KMS-11 (cell line): ENCODE data around the gene CFAP410.

ENCODE experiments used
- H2AFZ ChIP-seq: fragments of 200-600 bp; sonication (generic); 2 replicates; pipeline ENCODE4 v1.6.1; 2016; ENCODE audit warnings: antibody characterized with exemption, mixed run types, low read depth
- H3K27ac ChIP-seq: fragments of 200-600 bp; sonication (generic); 2 replicates; pipeline ENCODE4 v1.6.1; 2016; ENCODE audit warnings: mild to moderate bottlenecking, mixed run types
- H3K27me3 ChIP-seq: fragments of 200-600 bp; sonication (generic); 2 replicates; pipeline ENCODE4 v1.6.1; 2017; ENCODE audit warnings: mild to moderate bottlenecking, low read depth, mixed run types, moderate library complexity; ENCODE audit not compliant: insufficient read depth
- H3K36me3 ChIP-seq: fragments of 200-600 bp; sonication (generic); 2 replicates; pipeline ENCODE4 v1.6.1; 2017; ENCODE audit warnings: mild to moderate bottlenecking, mixed run types; ENCODE audit not compliant: insufficient read depth
- H3K4me1 ChIP-seq: fragments of 200-600 bp; sonication (generic); 2 replicates; pipeline ENCODE4 v1.6.1; 2016; ENCODE audit warnings: mild to moderate bottlenecking, low read depth, mixed run types; ENCODE audit not compliant: poor library complexity, severe bottlenecking
- H3K4me2 ChIP-seq: fragments of 200-600 bp; sonication (generic); 2 replicates; pipeline ENCODE4 v1.7.0; 2016; ENCODE audit warnings: mild to moderate bottlenecking, mixed run types
- H3K4me3 ChIP-seq: fragments of 200-600 bp; sonication (generic); IDR thresholded peaks from 2 replicates; pipeline ENCODE4 v1.6.1; 2017; ENCODE audit warnings: low read depth, low read length, mixed read lengths; ENCODE audit not compliant: insufficient read depth
- H3K79me2 ChIP-seq: fragments of 200-600 bp; sonication (generic); 2 replicates; pipeline ENCODE4 v1.6.1; 2016; ENCODE audit warnings: low read depth, mixed run types; ENCODE audit not compliant: insufficient read depth
- H3K9ac ChIP-seq: fragments of 200-600 bp; sonication (generic); 2 replicates; pipeline ENCODE4 v1.6.1; 2016; ENCODE audit warnings: mild to moderate bottlenecking, mixed run types
- H4K20me1 ChIP-seq: fragments of 200-600 bp; sonication (generic); 2 replicates; pipeline ENCODE4 v1.6.1; 2016; ENCODE audit warnings: mild to moderate bottlenecking, mixed run types; ENCODE audit not compliant: insufficient read depth
- CTCF ChIP-seq: fragments of 200-600 bp; sonication (generic); conservative IDR thresholded peaks from 2 replicates; pipeline ENCODE4 v1.6.1; 2017; ENCODE audit warnings: low read depth, mild to moderate bottlenecking, antibody characterized with exemption, low read length, moderate library complexity, mixed read lengths

Gene CFAP410

DNA sequence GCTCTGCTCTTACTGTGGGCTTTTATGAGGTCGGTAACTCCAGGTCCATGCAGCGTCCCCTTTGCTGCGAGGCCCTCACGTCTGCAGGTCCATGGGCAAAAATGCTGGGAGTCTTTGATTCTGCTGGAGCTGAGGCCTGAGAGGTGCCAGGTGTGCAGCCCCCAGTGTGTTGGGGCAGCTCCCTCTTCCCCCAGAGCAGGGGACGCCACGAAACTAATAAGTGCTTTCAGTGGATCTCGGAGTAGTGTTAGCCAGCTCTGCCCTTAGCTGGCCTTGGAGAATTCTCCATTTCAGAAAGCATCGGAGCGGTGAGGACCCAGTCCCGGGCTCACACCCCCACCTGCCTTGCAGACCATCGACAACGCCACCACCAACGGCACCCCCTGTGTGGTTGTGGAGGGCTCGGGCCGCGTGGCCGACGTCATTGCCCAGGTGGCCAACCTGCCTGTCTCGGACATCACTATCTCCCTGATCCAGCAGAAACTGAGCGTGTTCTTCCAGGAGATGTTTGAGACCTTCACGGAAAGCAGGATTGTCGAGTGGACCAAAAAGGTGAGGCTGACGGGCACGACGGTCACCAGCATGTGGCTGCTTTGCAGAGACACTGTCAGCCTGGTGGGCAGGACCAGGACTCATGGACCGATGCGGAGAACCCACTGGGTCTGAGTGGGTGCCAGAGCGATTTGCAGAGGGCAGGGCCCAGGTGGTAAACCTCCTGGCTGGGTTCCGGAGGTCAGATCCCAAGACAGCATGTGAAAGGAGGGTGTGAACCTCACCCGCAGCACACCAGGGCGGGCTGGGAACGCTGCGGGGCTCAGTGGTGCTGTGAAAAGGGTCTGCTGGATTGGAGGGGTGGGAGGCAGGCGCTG lies 39.7 kb upstream of the CFAP410 start:
- no peak overlapping the region for H3K4me3 ChIP-seq
- H3K79me2 ChIP-seq: no peaks in the 10 kb centered on the region
- H3K36me3 ChIP-seq: no peaks in the 10 kb centered on the region
- no peaks in the 10 kb centered on the region for H4K20me1 ChIP-seq
- H3K27ac ChIP-seq: no peak overlapping the region
- peaks cover 75% of the 10 kb centered on the region for H3K27me3 ChIP-seq
- H2AFZ ChIP-seq: no peak overlapping the region
- H3K9ac ChIP-seq: no peak overlapping the region
- no peak for TF ChIP-seq CTCF
- H3K4me2 ChIP-seq: no peak overlapping the region
- H3K4me1 ChIP-seq: no peaks in the 10 kb centered on the region

DNA sequence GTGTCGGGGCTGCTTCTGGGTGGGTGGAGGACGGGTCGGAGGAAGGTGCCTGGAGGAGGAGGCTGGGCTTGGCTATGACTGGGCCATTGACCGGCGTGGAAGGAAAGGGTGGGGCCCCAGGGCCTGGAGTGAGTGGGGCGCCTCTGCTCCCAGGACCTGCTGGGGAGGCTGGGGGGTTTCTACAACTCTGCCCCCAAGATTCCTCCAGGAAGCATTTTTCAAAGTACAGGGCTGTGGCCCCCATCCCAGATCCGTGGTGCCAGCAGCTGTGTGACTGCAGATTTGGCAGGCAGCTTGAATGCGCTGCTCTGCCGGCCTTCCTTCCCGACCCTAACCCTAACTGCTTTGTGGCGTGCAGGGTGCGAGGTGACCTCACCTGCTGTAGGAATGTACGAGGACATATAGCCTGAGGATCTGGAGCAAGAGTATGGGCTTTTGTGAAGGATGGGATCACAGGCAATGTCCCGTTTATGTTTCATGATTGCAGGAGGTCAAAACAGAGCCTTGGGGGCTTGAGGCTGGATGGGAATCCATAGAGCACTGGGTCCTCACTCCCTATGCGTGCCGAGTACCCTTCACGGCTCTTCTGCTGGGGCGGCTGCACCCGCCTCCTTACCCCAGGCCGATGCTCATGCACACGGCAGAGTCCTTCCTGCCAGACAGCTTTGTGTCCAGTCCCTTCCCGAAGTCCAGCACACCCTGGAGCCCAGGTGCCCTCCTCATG lies 38.9 kb upstream of the CFAP410 start:
- no peak for TF ChIP-seq CTCF
- Histone ChIP-seq H3K27ac (no peak overlapping the region), H3K36me3 (no peaks in the 10 kb centered on the region), H3K27me3 (peaks cover 78% of the 10 kb centered on the region), H4K20me1 (no peaks in the 10 kb centered on the region), H3K4me3 (no peak overlapping the region), H3K4me1 (no peaks in the 10 kb centered on the region), H3K4me2 (no peak overlapping the region), H3K9ac (no peak overlapping the region), H3K79me2 (no peaks in the 10 kb centered on the region), H2AFZ (no peak overlapping the region)

GRCh38 chr21:44377201-44377921 lies 38.2 kb upstream of the CFAP410 start:
- Histone ChIP-seq H2AFZ (no peak overlapping the region), H3K36me3 (no peaks in the 10 kb centered on the region)
- no peak for TF ChIP-seq CTCF

GRCh38 chr21:44376606-44377005 lies 37.4 kb upstream of the CFAP410 start:
- no peaks in the 10 kb centered on the region for H4K20me1 ChIP-seq
- no peak for TF ChIP-seq CTCF
- H3K9ac ChIP-seq: no peak overlapping the region
- no peak overlapping the region for H3K4me2 ChIP-seq
- no peak overlapping the region for H2AFZ ChIP-seq
- no peak overlapping the region for H3K27ac ChIP-seq
- H3K36me3 ChIP-seq: no peaks in the 10 kb centered on the region
- peaks cover 84% of the 10 kb centered on the region for H3K27me3 ChIP-seq
- no peak overlapping the region for H3K4me3 ChIP-seq
- no peaks in the 10 kb centered on the region for H3K79me2 ChIP-seq
- H3K4me1 ChIP-seq: no peaks in the 10 kb centered on the region

More at GRCh38 chr21:44377201-44377921, 38.2 kb upstream of the CFAP410 start:
- H3K79me2 ChIP-seq: no peaks in the 10 kb centered on the region
- H3K4me1 ChIP-seq: no peaks in the 10 kb centered on the region
- H4K20me1 ChIP-seq: no peaks in the 10 kb centered on the region
- H3K9ac ChIP-seq: no peak overlapping the region
- H3K27ac ChIP-seq: no peak overlapping the region
- peaks cover 79% of the 10 kb centered on the region for H3K27me3 ChIP-seq
- no peak overlapping the region for H3K4me2 ChIP-seq
- no peak overlapping the region for H3K4me3 ChIP-seq
